T47D (cell line): ENCODE data around the gene PRCP.

Experiments used
- DNase-seq, 2 experiments: peaks; one replicate each; pipeline versions ENCODE4 v3.0.0 to v3.0.0-alpha.2; 2011 to 2012; ENCODE audit warnings: low read depth in 1 of 2, low spot score in 1 of 2
- JUND ChIP-seq: IDR thresholded peaks from 2 replicates; pipeline ENCODE4 v1.6.1; 2012; ENCODE audit warnings: low read depth
- in situ Hi-C: cut with HindIII; loops from 2 replicates; pipeline ENCODE4 v1.10.0; 2016; ENCODE audit warnings: low sequenced_read_pairs, low pct_unique_long_range_greater_than_20kb

The PRCP gene

DNA sequence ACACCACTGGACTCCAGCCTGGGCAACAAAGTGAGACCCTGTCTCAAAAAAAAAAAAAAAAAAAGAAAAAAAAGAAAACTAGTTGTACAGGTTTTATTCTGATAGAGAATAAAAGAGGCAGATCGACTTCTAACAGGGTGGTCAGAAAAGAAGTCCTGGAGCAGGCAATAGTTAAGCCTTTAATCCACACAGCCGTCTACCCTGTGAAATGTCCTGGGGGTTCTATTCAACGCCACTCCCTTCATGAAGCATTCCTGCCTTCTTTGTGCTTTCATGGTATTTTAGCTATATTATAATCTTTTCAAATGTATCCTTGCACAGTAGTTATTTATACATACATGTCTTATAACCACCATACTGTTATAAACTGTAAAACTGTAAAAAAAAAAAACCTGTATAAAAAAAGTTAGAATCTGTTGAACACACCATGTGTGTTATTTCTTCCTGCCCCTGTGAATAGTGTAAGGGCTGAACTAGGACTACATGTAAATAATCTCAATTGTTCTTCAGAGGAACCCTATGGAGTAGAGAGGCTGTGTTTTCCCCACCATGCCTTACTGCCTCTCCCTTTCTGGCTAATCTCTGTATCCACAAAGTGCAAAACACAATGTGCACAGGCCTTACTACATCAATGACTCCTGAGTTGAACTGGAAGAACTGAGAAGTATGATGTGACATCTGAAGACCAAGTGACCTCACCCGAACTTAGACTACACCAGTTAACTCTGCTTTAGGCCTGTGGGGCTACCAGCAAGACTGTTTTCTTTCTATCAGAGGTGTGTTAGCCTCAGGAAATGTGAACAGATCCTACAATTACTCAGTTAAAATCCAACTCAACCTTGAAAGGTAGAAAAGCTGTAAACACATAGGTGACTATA lies 25.3 kb downstream of the PRCP start:
- in situ Hi-C loops: no loop called here
- DNase-seq: no peak
- TF ChIP-seq JUND: no peak

DNA sequence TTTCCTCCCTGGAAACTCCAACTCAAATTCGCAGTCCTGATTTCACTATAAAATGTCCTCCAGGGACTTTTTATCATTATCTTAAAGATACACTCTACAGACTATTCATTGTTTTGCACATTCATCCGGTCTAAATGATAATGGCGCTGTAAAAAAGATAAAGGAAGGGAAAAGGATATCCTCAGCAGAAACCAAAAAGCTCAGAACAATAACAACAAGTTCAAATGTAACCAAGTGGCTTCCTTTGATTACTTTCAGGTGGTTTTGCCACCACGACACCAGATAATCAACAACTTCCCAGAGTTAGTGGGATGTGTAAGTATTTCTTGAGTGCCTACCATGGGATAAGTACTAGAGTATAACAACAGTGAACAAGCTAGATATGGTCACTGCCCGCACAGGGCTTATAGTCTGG lies 26.3 kb downstream of the PRCP start:
- no peak for TF ChIP-seq JUND
- in situ Hi-C loops: no loop called here

GRCh38 chr11:82872377-82873150 lies 27.7 kb downstream of the PRCP start:
- in situ Hi-C loops: no loop called here
- no peak for DNase-seq
- no peak for TF ChIP-seq JUND

More for the DNA sequence above, 26.3 kb downstream of the PRCP start:
- DNase-seq: no peak

GRCh38 chr11:82871646-82872045 lies 28.6 kb downstream of the PRCP start:
- TF ChIP-seq JUND: no peak
- no peak for DNase-seq
- in situ Hi-C loops: no loop called here

- in situ Hi-C loops: no loop called here
- DNase-seq: no peak
- TF ChIP-seq JUND: no peak
These were observed 30.6 kb downstream of the PRCP start for GRCh38 chr11:82869657-82870056.

- peak; percentile 33 to 82 for DNase-seq
- in situ Hi-C loops: no loop called here
- no peak for TF ChIP-seq JUND
These were observed 32.6 kb downstream of the PRCP start for GRCh38 chr11:82867495-82868082.

DNA sequence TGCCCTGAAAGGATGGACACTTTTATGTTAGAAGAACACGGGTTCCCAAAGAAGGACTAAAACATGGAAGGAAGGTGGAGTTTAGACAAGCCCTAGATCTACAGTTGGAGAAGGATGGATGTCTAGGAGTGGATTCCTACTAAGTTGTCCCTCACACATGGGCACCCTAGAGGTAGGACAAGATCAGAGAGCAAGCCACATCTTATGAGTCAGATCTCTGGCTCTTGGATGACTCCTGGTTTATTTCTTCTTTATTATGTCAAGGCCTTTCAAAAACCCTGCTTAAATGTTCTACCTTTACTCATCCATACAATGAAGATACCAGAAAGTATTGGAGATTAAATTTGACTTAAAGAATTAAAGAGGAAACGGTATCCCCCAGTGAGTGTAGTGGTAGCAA lies 34.4 kb downstream of the PRCP start:
- in situ Hi-C loops: no loop called here
- DNase-seq: no peak
- no peak for TF ChIP-seq JUND

GRCh38 chr11:82864268-82864667 lies 36.0 kb downstream of the PRCP start:
- DNase-seq: peak; percentile 21 to 55
- no peak for TF ChIP-seq JUND
- in situ Hi-C loops: no loop called here

DNA sequence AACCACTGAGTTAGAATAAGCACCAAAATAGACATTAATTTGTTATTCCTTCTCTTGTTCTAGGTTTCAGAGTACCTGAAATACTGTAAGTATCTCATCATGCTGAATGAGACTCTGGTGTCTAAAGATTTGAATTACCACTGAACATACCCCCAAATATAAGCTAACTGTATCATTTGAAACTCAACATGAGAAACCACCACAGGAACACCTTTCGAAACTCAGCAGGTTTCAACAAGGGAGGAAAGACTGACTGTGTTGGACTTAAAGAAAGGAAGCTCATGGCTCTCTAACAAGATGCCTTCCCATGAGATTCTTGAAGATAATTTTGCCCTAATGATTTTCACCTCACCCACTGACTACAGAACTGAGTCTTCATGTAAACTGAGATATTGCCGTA lies 37.0 kb downstream of the PRCP start:
- in situ Hi-C loops: no loop called here
- no peak for TF ChIP-seq JUND

GRCh38 chr11:82862379-82862778 lies 37.9 kb downstream of the PRCP start:
- DNase-seq: no peak
- no peak for TF ChIP-seq JUND
- in situ Hi-C loops: no loop called here

More for the DNA sequence above, 37.0 kb downstream of the PRCP start:
- no peak for DNase-seq

DNA sequence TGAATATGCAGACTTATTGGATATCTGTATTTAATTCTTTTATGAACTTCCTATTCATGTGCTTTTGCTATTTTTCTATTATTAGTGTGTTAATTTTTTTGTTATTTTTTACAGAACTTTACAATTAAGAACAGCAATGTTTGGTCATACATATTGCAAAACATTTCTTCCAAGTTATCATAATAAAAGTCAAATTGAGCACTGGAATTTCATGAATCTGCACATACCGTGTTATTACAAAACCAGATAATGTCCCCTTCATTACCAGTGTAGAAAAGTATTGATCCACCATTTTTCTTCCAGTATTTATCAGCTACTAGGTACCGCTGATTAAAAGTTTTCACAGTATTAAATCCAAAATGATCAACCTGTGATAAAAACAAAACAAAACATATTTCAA lies 40.5 kb downstream of the PRCP start:
- in situ Hi-C loops: no loop called here
- no peak for DNase-seq
- TF ChIP-seq JUND: no peak

DNA sequence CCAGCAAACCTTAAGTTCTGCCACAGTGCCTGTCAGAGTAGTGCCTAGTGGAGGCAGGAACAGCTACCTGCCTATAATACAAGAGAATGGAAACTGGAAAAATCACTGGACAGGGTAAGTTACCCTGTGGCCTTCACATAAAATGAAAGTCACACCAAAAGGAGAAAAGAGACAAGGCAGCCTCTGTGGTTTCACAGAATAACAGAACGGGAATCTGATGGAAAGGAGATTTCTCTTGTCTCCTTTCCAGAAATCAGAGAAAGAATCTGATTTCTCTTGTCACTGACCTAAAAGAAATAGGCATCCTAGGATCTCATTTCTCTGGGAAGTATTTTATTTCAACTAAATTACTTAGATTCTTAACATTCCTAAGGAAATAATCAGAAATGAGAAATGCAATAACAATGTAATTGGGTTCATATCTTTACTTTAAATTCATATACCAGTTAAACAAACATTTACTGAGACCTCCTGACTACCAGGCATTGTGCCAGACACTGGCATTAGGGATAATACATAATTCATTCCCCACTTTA lies 41.6 kb downstream of the PRCP start:
- DNase-seq: no peak
- in situ Hi-C loops: no loop called here
- TF ChIP-seq JUND: no peak

- no peak for TF ChIP-seq JUND
- in situ Hi-C loops: no loop called here
- no peak for DNase-seq
These were observed 42.1 kb downstream of the PRCP start for GRCh38 chr11:82858133-82858532.
